WTC11 (cell line): ENCODE results near the gene RASGRF2. TPM values are rescaled to one million over a fixed set of nuclear protein-coding genes. Genes with fewer than 3 reads are reported as not detected.
"Not testable (repeated sequence)": the region's sequence is repeated elsewhere in the genome, so short reads cannot be mapped to it uniquely, and the experiment has no call there.

ENCODE experiments used
- ATAC-seq: fragments of 200-7000 bp; cut with Tn5 transposase; 2 replicates; pipeline ENCODE4 v1.10.0; 2021; ENCODE audit warnings: mild to moderate bottlenecking, moderate library complexity
- CTCF ChIA-PET: fragments of 300-600 bp; sonication (Branson Sonifier 250); formaldehyde crosslinking; loops from one replicate; lab custom pipeline; 2021; ENCODE audit warnings: antibody characterized with exemption; lab: Charles Lee
- POLR2A ChIA-PET: fragments of 350-600 bp; sonication (Branson Sonifier 250); formaldehyde crosslinking; loops from one replicate; lab custom pipeline; 2021; ENCODE audit warnings: antibody characterized with exemption; lab: Charles Lee
- DNase-seq: peaks from one replicate; pipeline ENCODE4 v3.0.0; 2021; ENCODE audit warnings: low spot score
- H3K27ac Mint-ChIP-seq: 2 replicates; pipeline ENCODE4 v1.8.0; 2021; ENCODE audit warnings: mixed read lengths
- H3K27me3 Mint-ChIP-seq: 2 replicates; pipeline ENCODE4 v1.8.0; 2021; ENCODE audit warnings: low read depth, mild to moderate bottlenecking, moderate library complexity, mixed read lengths
- H3K36me3 Mint-ChIP-seq: 2 replicates; pipeline ENCODE4 v1.8.0; 2021; ENCODE audit warnings: mixed read lengths
- H3K4me1 Mint-ChIP-seq: 2 replicates; pipeline ENCODE4 v1.8.0; 2022; ENCODE audit warnings: mixed read lengths
- H3K4me3 Mint-ChIP-seq: 2 replicates; pipeline ENCODE4 v1.8.0; 2021; ENCODE audit warnings: mild to moderate bottlenecking, moderate library complexity, mixed read lengths
- H3K9me3 Mint-ChIP-seq: 2 replicates; pipeline ENCODE4 v1.8.0; 2021; ENCODE audit warnings: mixed read lengths
- ATF3 ChIP-seq: sonication (generic); formaldehyde crosslinking; conservative IDR thresholded peaks from 2 replicates; pipeline ENCODE4 v1.8.1; 2022; ENCODE audit warnings: mild to moderate bottlenecking, missing genetic modification reagents
- ESRRA ChIP-seq: sonication (generic); formaldehyde crosslinking; IDR thresholded peaks from 2 replicates; pipeline ENCODE4 v1.8.1; 2022; ENCODE audit warnings: mild to moderate bottlenecking, missing genetic modification reagents, borderline replicate concordance
- FOXK1 ChIP-seq: sonication (generic); formaldehyde crosslinking; IDR thresholded peaks from 2 replicates; pipeline ENCODE4 v1.8.0; 2022; ENCODE audit warnings: mild to moderate bottlenecking, moderate library complexity, missing genetic modification reagents
- FOXP4 ChIP-seq: sonication (generic); formaldehyde crosslinking; IDR thresholded peaks from 2 replicates; pipeline ENCODE4 v1.8.0; 2022; ENCODE audit warnings: mild to moderate bottlenecking, missing genetic modification reagents
- GTF2I ChIP-seq: fragments of 250-450 bp; sonication (Bioruptor Pico); conservative IDR thresholded peaks from 2 replicates; pipeline ENCODE4 v1.4.0; 2021; ENCODE audit warnings: mild to moderate bottlenecking
- HMGXB4 ChIP-seq: sonication (generic); formaldehyde crosslinking; IDR thresholded peaks from 2 replicates; pipeline ENCODE4 v1.8.1; 2023; ENCODE audit warnings: mild to moderate bottlenecking, moderate library complexity, missing genetic modification reagents
- IRF2 ChIP-seq: sonication (generic); formaldehyde crosslinking; IDR thresholded peaks from 2 replicates; pipeline ENCODE4 v1.8.0; 2022; ENCODE audit warnings: low read depth, missing genetic modification reagents, borderline replicate concordance
- SMAD3 ChIP-seq: sonication (generic); formaldehyde crosslinking; IDR thresholded peaks from 2 replicates; pipeline ENCODE4 v1.8.0; 2022; ENCODE audit warnings: missing genetic modification reagents, mild to moderate bottlenecking, borderline replicate concordance
- SMAD4 ChIP-seq: sonication (generic); formaldehyde crosslinking; IDR thresholded peaks from 2 replicates; pipeline ENCODE4 v1.8.0; 2022; ENCODE audit warnings: mild to moderate bottlenecking, missing genetic modification reagents
- TEAD4 ChIP-seq: sonication (generic); formaldehyde crosslinking; IDR thresholded peaks from 2 replicates; pipeline ENCODE4 v1.8.0; 2022; ENCODE audit warnings: mild to moderate bottlenecking, missing genetic modification reagents
- TP53 ChIP-seq: sonication (generic); formaldehyde crosslinking; IDR thresholded peaks from 2 replicates; pipeline ENCODE4 v1.8.1; 2023; ENCODE audit warnings: mild to moderate bottlenecking, missing genetic modification reagents
- ZNF219 ChIP-seq: sonication (generic); formaldehyde crosslinking; IDR thresholded peaks from 2 replicates; pipeline ENCODE4 v1.8.0; 2023; ENCODE audit warnings: missing genetic modification reagents, mild to moderate bottlenecking, borderline replicate concordance
- ZNF281 ChIP-seq: sonication (generic); formaldehyde crosslinking; IDR thresholded peaks from 2 replicates; pipeline ENCODE4 v1.8.0; 2023; ENCODE audit warnings: mild to moderate bottlenecking, missing genetic modification reagents
- total RNA-seq: library from RNA; stranded (reverse); gene quantifications from 3 replicates; pipeline ENCODE4 v1.2.3, GENCODE V29; 2021

Gene RASGRF2
- total RNA-seq, 1 experiment from 2014 or later = 17.6 TPM

- no peak for TF ChIP-seq TP53
- TF ChIP-seq IRF2 (CRISPR knock-in tag) = 0 out of 2 replicates have a peak, but pooled peaks have one; percentile 45
- TF ChIP-seq ATF3 = no peak
- peaks cover 11% of the 10 kb centered on the region for H3K36me3 Mint-ChIP-seq
- no peak for DNase-seq
- H3K27ac Mint-ChIP-seq = no peak overlapping the region
- peak; percentile 41 for ATAC-seq
- H3K27me3 Mint-ChIP-seq = no peaks in the 10 kb centered on the region
- no peak overlapping the region for H3K4me3 Mint-ChIP-seq
- peaks cover 5% of the 10 kb centered on the region for H3K9me3 Mint-ChIP-seq
- CTCF ChIA-PET = interaction anchor here (0.8 to 1.1 kb wide), 2 partner anchors 16 to 45 kb away, joined by 3 to 5 read pairs; no protein-coding TSS in a partner anchor
- POLR2A ChIA-PET = no interaction called here
- H3K4me1 Mint-ChIP-seq = peaks cover 22% of the 10 kb centered on the region
These were observed 294.9 kb downstream of the RASGRF2 start for GRCh38 chr5:81254886-81255559.

GRCh38 chr5:81256766-81257165 is 296.6 kb downstream of the RASGRF2 start:
- CTCF ChIA-PET = interaction anchor here (1.5 kb wide), 1 partner anchor 14 kb away, joined by 3 read pairs; no protein-coding TSS in a partner anchor
- POLR2A ChIA-PET = no interaction called here
- ATAC-seq (no peak), DNase-seq (no peak)
- no peak overlapping the region for H3K4me3 Mint-ChIP-seq
- peaks cover 16% of the 10 kb centered on the region for H3K9me3 Mint-ChIP-seq
- no peak overlapping the region for H3K27ac Mint-ChIP-seq
- TF ChIP-seq SMAD3 (CRISPR knock-in tag) (no peak), ZNF219 (CRISPR knock-in tag) (no peak), HMGXB4 (CRISPR knock-in tag) (no peak), GTF2I (CRISPR knock-in tag) (no peak), TEAD4 (no peak), SMAD4 (CRISPR knock-in tag) (no peak), FOXP4 (no peak), FOXK1 (CRISPR knock-in tag) (no peak), TP53 (no peak), ZNF281 (no peak), ESRRA (CRISPR knock-in tag) (no peak)
- peaks cover 27% of the 10 kb centered on the region for H3K36me3 Mint-ChIP-seq
- no peaks in the 10 kb centered on the region for H3K27me3 Mint-ChIP-seq
- H3K4me1 Mint-ChIP-seq = peaks cover 21% of the 10 kb centered on the region

GRCh38 chr5:81262796-81263195 is 302.6 kb downstream of the RASGRF2 start:
- H3K27ac Mint-ChIP-seq, POLR2A ChIA-PET, CTCF ChIA-PET, DNase-seq, ATAC-seq, H3K4me3 Mint-ChIP-seq, H3K4me1 Mint-ChIP-seq, H3K27me3 Mint-ChIP-seq: not testable (repeated sequence)
- Mint-ChIP-seq H3K9me3 (peaks cover 30% of the 10 kb centered on the region), H3K36me3 (peaks cover 39% of the 10 kb centered on the region)
